ENCODE results near the gene PARD3B. TPM values are rescaled to one million over a fixed set of nuclear protein-coding genes. Genes with fewer than 3 reads are reported as not detected.

The PARD3B gene
- total RNA-seq, 1 experiment from 2014 or later: 6.4 TPM

DNA sequence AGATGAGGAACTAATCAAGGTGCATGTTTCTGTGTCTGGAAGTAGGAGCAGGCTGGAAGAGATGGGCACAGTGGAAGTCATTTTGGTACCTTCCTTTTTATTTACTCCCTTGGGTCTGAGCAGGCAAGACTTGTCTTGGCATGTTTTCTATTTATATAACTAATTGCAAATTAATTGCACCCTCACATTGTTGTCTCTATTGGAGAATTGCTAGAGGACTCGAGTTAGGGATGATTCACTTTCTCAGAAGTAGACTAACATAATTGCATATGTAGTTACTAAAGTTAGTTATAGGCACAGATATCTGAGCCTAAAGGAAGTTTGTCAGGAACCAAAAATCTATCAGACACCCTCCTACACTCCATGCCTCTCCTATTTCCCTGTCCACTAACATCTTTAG is 1044.2 kb downstream of the PARD3B start:
- Histone ChIP-seq H3K27me3 (ENCODE audit: insufficient read depth, low read length) (no peaks in the 10 kb centered on the region), H2BK15ac (ENCODE audit: low read depth, low read length) (no peak overlapping the region), H2BK20ac (ENCODE audit: low read depth, low read length, poor library complexity, severe bottlenecking) (no peak overlapping the region), H3K23me2 (ENCODE audit: insufficient read length, low read depth, low read length, poor library complexity, severe bottlenecking) (no peaks in the 10 kb centered on the region), H4K8ac (replicated peaks; ENCODE audit: insufficient read length, low read depth, low read length) (no peak overlapping the region), H3K23ac (ENCODE audit: insufficient read length, low read depth, low read length) (no peak overlapping the region), H2BK12ac (ENCODE audit: insufficient read length, low read depth, low read length) (no peak overlapping the region), H3K14ac (ENCODE audit: insufficient read depth, low read length) (no peak overlapping the region), H3K56ac (ENCODE audit: insufficient read length, low read depth, low read length) (no peak overlapping the region), H2BK5ac (ENCODE audit: insufficient read length, low read length) (no peak overlapping the region), H3K79me2 (ENCODE audit: insufficient read depth, low read length) (no peaks in the 10 kb centered on the region), H2AFZ (ENCODE audit: low read length) (no peak overlapping the region), H3K9ac (ENCODE audit: extremely low read depth, insufficient read length, low read length) (no peak overlapping the region), H3K27ac (ENCODE audit: insufficient read length, low read depth, low read length) (no peak overlapping the region), H3T11ph (ENCODE audit: low read length) (no peak overlapping the region), H3K18ac (ENCODE audit: insufficient read length, low read depth, low read length) (no peak overlapping the region), H2BK120ac (ENCODE audit: low read depth, low read length, poor library complexity, severe bottlenecking) (no peak overlapping the region), H4K5ac (ENCODE audit: insufficient read length, low read depth, low read length) (no peak overlapping the region), H3K4ac (ENCODE audit: low read depth, low read length) (no peak overlapping the region), H3K4me2 (ENCODE audit: insufficient read depth, insufficient read length, low read length) (no peak overlapping the region), H4K91ac (ENCODE audit: insufficient read length, low read depth, low read length) (no peak overlapping the region), H3K79me1 (ENCODE audit: insufficient read depth, low read depth, low read length, poor library complexity, severe bottlenecking) (no peaks in the 10 kb centered on the region), H4K20me1 (ENCODE audit: control insufficient read depth, insufficient read depth, insufficient read length) (no peaks in the 10 kb centered on the region), H2AK5ac (ENCODE audit: insufficient read length, low read length) (no peak overlapping the region), H3K4me1 (ENCODE audit: insufficient read depth, low read length) (no peaks in the 10 kb centered on the region; the same call in 1 of the 2 replicates), H3K9me3 (ENCODE audit: control insufficient read depth, low read depth, low read length) (no peaks in the 10 kb centered on the region)
- no peaks in the 10 kb centered on the region for H3K27me3 Mint-ChIP-seq (ENCODE audit: low read depth)
- H3K36me3 Mint-ChIP-seq (ENCODE audit: insufficient read depth in 1 of 3, low read depth in 3 of 3): no peaks in the 10 kb centered on the region
- TF ChIP-seq, protein P1, sequence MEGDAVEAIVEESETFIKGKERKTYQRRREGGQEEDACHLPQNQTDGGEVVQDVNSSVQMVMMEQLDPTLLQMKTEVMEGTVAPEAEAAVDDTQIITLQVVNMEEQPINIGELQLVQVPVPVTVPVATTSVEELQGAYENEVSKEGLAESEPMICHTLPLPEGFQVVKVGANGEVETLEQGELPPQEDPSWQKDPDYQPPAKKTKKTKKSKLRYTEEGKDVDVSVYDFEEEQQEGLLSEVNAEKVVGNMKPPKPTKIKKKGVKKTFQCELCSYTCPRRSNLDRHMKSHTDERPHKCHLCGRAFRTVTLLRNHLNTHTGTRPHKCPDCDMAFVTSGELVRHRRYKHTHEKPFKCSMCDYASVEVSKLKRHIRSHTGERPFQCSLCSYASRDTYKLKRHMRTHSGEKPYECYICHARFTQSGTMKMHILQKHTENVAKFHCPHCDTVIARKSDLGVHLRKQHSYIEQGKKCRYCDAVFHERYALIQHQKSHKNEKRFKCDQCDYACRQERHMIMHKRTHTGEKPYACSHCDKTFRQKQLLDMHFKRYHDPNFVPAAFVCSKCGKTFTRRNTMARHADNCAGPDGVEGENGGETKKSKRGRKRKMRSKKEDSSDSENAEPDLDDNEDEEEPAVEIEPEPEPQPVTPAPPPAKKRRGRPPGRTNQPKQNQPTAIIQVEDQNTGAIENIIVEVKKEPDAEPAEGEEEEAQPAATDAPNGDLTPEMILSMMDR (conservative IDR thresholded peaks at IDR 0.05): no peak
- H3K4me1 Mint-ChIP-seq: 0 out of 4 replicates have a peak, but pooled peaks cover 0 to 2% of the 10 kb centered on the region in 2 experiments
- no peak for DNase-seq
- H3K9me3 Mint-ChIP-seq: no peaks in the 10 kb centered on the region
- no peak overlapping the region for H3K27ac Mint-ChIP-seq
- no peak overlapping the region for H3K4me3 Mint-ChIP-seq
- no CpG with 5 or more reads among the region's 1 CpG for WGBS (ENCODE audit: extremely low coverage, insufficient read length, low lambda C conversion rate)

Data from H9 (cell line).